K562 (cell line): ENCODE data around the gene IQGAP3. TPM values are rescaled to one million over a fixed set of nuclear protein-coding genes. Genes with fewer than 3 reads are reported as not detected.

Experiments used
- ATAC-seq: fragments of 200-7000 bp; cut with Tn5 transposase; 3 replicates; pipeline ENCODE4 v1.9.1; 2020; ENCODE audit warnings: moderate library complexity
- BruUV-seq: library from RNA; stranded (reverse); fragments of 400-500 nt; replicated peaks from 2 replicates; lab custom pipeline; 2021; lab: Mats Ljungman, UMichigan
- CTCF ChIA-PET: fragments of 300-600 bp; formaldehyde crosslinking; extraction: SDS; loops from one replicate; lab custom pipeline; 2021; ENCODE audit warnings: low intra/inter-chr PET ratio; lab: Yijun Ruan, JAX
- POLR2A ChIA-PET: fragments of 300-600, 350-650 bp; sonication (Branson Sonifier 250); formaldehyde crosslinking; extraction: SDS; loops from one replicate; lab custom pipeline; 2021; ENCODE audit warnings: antibody characterized with exemption, inconsistent platforms; lab: Yijun Ruan, JAX
- DNase-seq, 4 experiments: peaks; one replicate each; pipeline versions ENCODE4 v3.0.0 to v3.0.0-alpha.2; 2011 to 2018; ENCODE audit warnings: low spot score in 3 of 4, mixed read lengths in 3 of 4; ENCODE audit errors: extremely low read depth in 1 of 4
- FAIRE-seq: peaks from 2 replicates; lab custom pipeline; 2011; peaks lifted over from hg19 to GRCh38; lab: Jason Lieb, UNC
- H2AFZ ChIP-seq: 2 replicates; pipeline ENCODE4 v1.6.0; 2011; ENCODE audit warnings: low read depth, low read length, control low read depth, inconsistent platforms
- H3K27ac ChIP-seq: fragments of 200-600 bp; 3 replicates; pipeline ENCODE4 v1.8.0; 2011; ENCODE audit warnings: low read depth, mild to moderate bottlenecking, control low read depth, inconsistent platforms, low read length, moderate library complexity, mixed read lengths; ENCODE audit errors: extremely low read depth
- H3K27me3 ChIP-seq, 2 experiments: fragments of 300-600 bp in 1 of 2; 2 replicates in 1 of 2; 3 replicates in 1 of 2; pipeline versions ENCODE4 v1.6.0 to v1.8.0; 2011; ENCODE audit warnings: inconsistent platforms in 2 of 2, low read length in 2 of 2, mild to moderate bottlenecking in 1 of 2, mixed read lengths in 1 of 2, moderate library complexity in 1 of 2; ENCODE audit not compliant: control insufficient read depth in 2 of 2, insufficient read depth in 2 of 2
- H3K36me3 ChIP-seq: fragments of 300-600 bp; 3 replicates; pipeline ENCODE4 v1.8.0; 2011; ENCODE audit warnings: mild to moderate bottlenecking, low read length, inconsistent platforms; ENCODE audit not compliant: control insufficient read depth, insufficient read depth
- H3K4me1 ChIP-seq, 2 experiments: fragments of 200-600 bp in 1 of 2; replicated peaks in 1 of 2; 2 replicates in 1 of 2; 3 replicates in 1 of 2; pipeline versions ENCODE4 v1.5.1 to v1.8.0; 2011; ENCODE audit warnings: inconsistent platforms in 2 of 2, low read length in 2 of 2, mild to moderate bottlenecking in 1 of 2, mixed read lengths in 1 of 2, moderate library complexity in 1 of 2; ENCODE audit not compliant: control insufficient read depth in 2 of 2, insufficient read depth in 2 of 2
- H3K4me2 ChIP-seq: 2 replicates; pipeline ENCODE4 v1.6.1; 2011; ENCODE audit warnings: low read length, control low read depth, inconsistent platforms, mixed read lengths; ENCODE audit not compliant: insufficient read depth
- H3K4me3 ChIP-seq: fragments of 200-600 bp; sonication (generic), shearing (Covaris generic); 2 replicates; pipeline ENCODE4 v1.5.1; 2016; ENCODE audit warnings: control low read depth, inconsistent platforms
- H3K79me2 ChIP-seq: fragments of 200-600 bp; 3 replicates; pipeline ENCODE4 v1.8.0; 2011; ENCODE audit warnings: low read length, inconsistent platforms; ENCODE audit not compliant: control insufficient read depth, insufficient read depth
- H3K9ac ChIP-seq, 2 experiments: 2 replicates each; pipeline versions ENCODE4 v1.6.0 to v1.6.1; 2011; ENCODE audit warnings: low read depth in 2 of 2, low read length in 2 of 2, control low read depth in 1 of 2, inconsistent platforms in 1 of 2, mild to moderate bottlenecking in 1 of 2, mixed read lengths in 1 of 2; ENCODE audit not compliant: insufficient read depth in 1 of 2
- H3K9me1 ChIP-seq: one replicate; pipeline ENCODE4 v1.6.0; 2011; ENCODE audit warnings: inconsistent platforms, mild to moderate bottlenecking, low read length, moderate library complexity; ENCODE audit not compliant: control insufficient read depth, insufficient read depth
- H3K9me3 ChIP-seq: replicated peaks from 2 replicates; pipeline ENCODE4 v1.5.1; 2011; ENCODE audit warnings: low read depth, low read length, inconsistent platforms; ENCODE audit not compliant: control insufficient read depth, insufficient read depth
- H4K20me1 ChIP-seq: replicated peaks from 2 replicates; pipeline ENCODE4 v1.6.1; 2011; ENCODE audit warnings: low read length, inconsistent platforms, mixed read lengths; ENCODE audit not compliant: control insufficient read depth, insufficient read depth
- PRDM10 ChIP-seq: fragments of 450-650 bp; IDR thresholded peaks from 2 replicates; pipeline ENCODE4 v1.6.1; 2018; ENCODE audit not compliant: partially characterized antibody
- THAP7 ChIP-seq: fragments of 250-450 bp; sonication (Bioruptor Pico); IDR thresholded peaks from 2 replicates; pipeline ENCODE4 v1.5.0; 2021
- ZFP91 ChIP-seq: sonication (generic); formaldehyde crosslinking; IDR thresholded peaks from 2 replicates; pipeline ENCODE4 v1.8.0; 2022; ENCODE audit warnings: mild to moderate bottlenecking, missing genetic modification reagents
- WGBS: fragments of 100-300 bp; shearing (Covaris generic); methylation state at CpG from one replicate; pipeline ENCODE4 v1.1.6; 2016; ENCODE audit warnings: low coverage, mixed read lengths; ENCODE audit not compliant: insufficient coverage; ENCODE audit errors: missing lambda C conversion rate; 5-methylcytosine and 5-hydroxymethylcytosine counted together
- in situ Hi-C: fragments of 300-500 bp; cut with MboI; formaldehyde crosslinking; loops from 4 replicates; pipeline ENCODE4 v1.15.0; 2018; ENCODE audit warnings: inconsistent platforms, mixed read lengths
- intact Hi-C: fragments of 100-400 bp; cut with micrococcal nuclease; formaldehyde crosslinking; loops from 2 replicates; pipeline ENCODE4 v1.14.2; 2022
- polyA plus RNA-seq, 8 experiments: library from polyadenylated mRNA; depleted of rRNA in 4 of 8; stranded (reverse) in 5 of 8; unstranded in 3 of 8; fragments of >200 nt; fragmentation: Nextera tagmentation in 2 of 8; fragmentation: Illumina TruSeq in 1 of 8; extraction: Ambion mirVana in 2 of 8; extraction: Trizol in 1 of 8; gene quantifications; 2 replicates each; pipeline versions ENCODE4 v1.2.1 to v1.2.3, GENCODE V29; 2011 to 2014; ENCODE audit warnings: inconsistent platforms in 1 of 8, missing spikeins in 1 of 8
- total RNA-seq, 7 experiments: library from RNA; depleted of rRNA in 6 of 7; stranded (reverse); fragments of >200 nt in 6 of 7; fragmentation: Illumina TruSeq in 2 of 7; extraction: Trizol in 2 of 7; gene quantifications; 2 replicates each; pipeline versions ENCODE4 v1.2.1 to v1.2.3, GENCODE V29; 2011 to 2021; ENCODE audit warnings: low replicate concordance in 1 of 7

The IQGAP3 gene
- total and polyA plus RNA-seq, 9 of the 15 experiments (the other 6 are each of a cell fraction or from before 2014, with no cell fraction given): 1.4 to 16.6 (median 11.9) TPM

- no peak for TF ChIP-seq THAP7 (CRISPR knock-in tag)
- TF ChIP-seq PRDM10: peak; percentile 84
- TF ChIP-seq ZFP91 (CRISPR knock-in tag): peak; percentile 62; the same call in 1 of the 2 replicates
- TF ChIP-seq, all 486 proteins: peak for 2
- intact Hi-C loops (no loop called here), in situ Hi-C loops (no loop called here)
- ChIA-PET POLR2A (interaction anchor here (0.6 to 7.3 kb wide), 4 partner anchors 8 to 229 kb away, joined by 3 to 62 read pairs (median 3); partner anchors contain the start of gene MEF2D), CTCF (no interaction called here)
- 56% methylated on average over 11 of the region's 11 CpGs for WGBS
- no TSS peak for BruUV-seq
- H3K9ac ChIP-seq: peak overlapping the region; percentile 27 to 72; a peak in 3 of 4 replicates
- H3K9me1 ChIP-seq: peaks cover 28% of the 10 kb centered on the region
- ATAC-seq: no peak
- peaks cover 10% of the 10 kb centered on the region; the same call in 2 of the 3 replicates for H3K36me3 ChIP-seq
- H3K9me3 ChIP-seq: no peaks in the 10 kb centered on the region
- H2AFZ ChIP-seq: no peak overlapping the region
- no peak overlapping the region for H3K4me3 ChIP-seq
- H3K4me1 ChIP-seq: peaks cover 84 to 92% of the 10 kb centered on the region in 2 experiments
- H3K4me2 ChIP-seq: peak overlapping the region; percentile 45
- peaks cover 99% of the 10 kb centered on the region for H3K79me2 ChIP-seq
- peaks cover 56% of the 10 kb centered on the region for H4K20me1 ChIP-seq
- DNase-seq: no peak
- no peak for FAIRE-seq
- H3K27me3 ChIP-seq: no peaks in the 10 kb centered on the region
- H3K27ac ChIP-seq: peak overlapping the region; percentile 71
These were observed 79.2 kb downstream of the IQGAP3 start for GRCh38 chr1:156493154-156493631.
